Right cardiac atrium (tissue), 5 donors: ENCODE data around the gene C10orf71. TPM values are rescaled to one million over a fixed set of nuclear protein-coding genes. Genes with fewer than 3 reads are reported as not detected.

Experiments used
- ATAC-seq, 2 donors: fragments of 200-7000 bp; cut with Tn5 transposase; one replicate each; pipeline versions ENCODE4 v1.8.0 to v1.9.1; 2020; ENCODE audit warnings: moderate library complexity in 2 of 2, mild to moderate bottlenecking in 1 of 2
- DNase-seq, 3 donors: peaks; one replicate each; pipeline ENCODE4 v3.0.0-alpha.2; 2020
- H3K27ac ChIP-seq: one replicate; pipeline ENCODE4 v1.5.1; 2013; ENCODE audit warnings: mild to moderate bottlenecking, low read length, control low read depth, moderate library complexity
- H3K27me3 ChIP-seq: one replicate; pipeline ENCODE4 v1.6.1; 2013; ENCODE audit not compliant: control insufficient read depth, insufficient read depth
- H3K4me1 ChIP-seq: one replicate; pipeline ENCODE4 v1.6.1; 2013; ENCODE audit warnings: low read length; ENCODE audit not compliant: control insufficient read depth, insufficient read depth
- H3K4me3 ChIP-seq: one replicate; pipeline ENCODE4 v1.5.1; 2013; ENCODE audit warnings: low read length, control low read depth
- H3K9me3 ChIP-seq: one replicate; pipeline ENCODE4 v1.6.1; 2013; ENCODE audit warnings: low read length; ENCODE audit not compliant: control insufficient read depth
- WGBS: extraction: QIAGEN DNeasy Blood & Tissue Kit; methylation state at CpG from one replicate; pipeline ENCODE4 v1.1.7; 2013; 5-methylcytosine and 5-hydroxymethylcytosine counted together
- intact Hi-C, 4 donors: fragments of 100-400 bp; cut with DNase I; formaldehyde crosslinking; loops; one replicate each; pipeline versions ENCODE4 v1.11.0 to v1.14.0; 2022 to 2023
- polyA plus RNA-seq: library from polyadenylated mRNA; stranded (reverse); fragments of 200-250 nt; gene quantifications from one replicate; pipeline ENCODE4 v1.2.3, GENCODE V29; 2013
- total RNA-seq, 4 donors: library from RNA; stranded (reverse); fragmentation: NEBNext Ultra II Directional; extraction: Animal tissue kit (Norgen Biotek cat#: 25700); gene quantifications; one replicate each; pipeline ENCODE4 v1.2.1, GENCODE V29; 2021
- donor health status: healthy with polysubstance abuse.
- donor health status: DM: no; HTN: yes; CAD: no.
- donor health status: DM: no; HTN: no; CAD: no.
- donor health status: DM: no; HTN: yes; CAD: no; lungs with severe emphysema.
- donor health status: DM: yes; HTN: yes; CAD: no.

Gene C10orf71
- total and polyA plus RNA-seq, 5 donors: 27.8 to 98.9 (median 72.2) TPM

- H3K27ac ChIP-seq: no peak overlapping the region
- no peak overlapping the region for H3K4me3 ChIP-seq
- 85% methylated on average over 5 of the region's 5 CpGs for WGBS
- no peaks in the 10 kb centered on the region for H3K27me3 ChIP-seq
- DNase-seq: no peak
- no peaks in the 10 kb centered on the region for H3K9me3 ChIP-seq
- no peak for ATAC-seq
- peaks cover 10% of the 10 kb centered on the region for H3K4me1 ChIP-seq
- intact Hi-C loops: no loop called here
Observed at GRCh38 chr10:49284356-49284755, 14.6 kb upstream of the C10orf71 start.

GRCh38 chr10:49285232-49285631 is 13.7 kb upstream of the C10orf71 start:
- DNase-seq (no peak), ATAC-seq (peak; percentile 24 to 37)
- Histone ChIP-seq H3K4me1 (peaks cover 10% of the 10 kb centered on the region), H3K27ac (no peak overlapping the region), H3K27me3 (no peaks in the 10 kb centered on the region), H3K4me3 (no peak overlapping the region), H3K9me3 (no peaks in the 10 kb centered on the region)
- intact Hi-C loops: no loop called here
- WGBS: 78% methylated on average over 3 of the region's 3 CpGs

- H3K27me3 ChIP-seq: no peaks in the 10 kb centered on the region
- WGBS: 91% methylated on average over 4 of the region's 4 CpGs
- no peaks in the 10 kb centered on the region for H3K9me3 ChIP-seq
- no peak overlapping the region for H3K27ac ChIP-seq
- ATAC-seq: no peak
- no peak overlapping the region for H3K4me3 ChIP-seq
- peaks cover 10% of the 10 kb centered on the region for H3K4me1 ChIP-seq
- DNase-seq: no peak
- intact Hi-C loops: no loop called here
Observed at GRCh38 chr10:49286686-49287085, 12.3 kb upstream of the C10orf71 start.

- intact Hi-C loops: no loop called here
Observed at GRCh38 chr10:49287689-49288340, 11.2 kb upstream of the C10orf71 start.

GRCh38 chr10:49288341-49289065 is 10.5 kb upstream of the C10orf71 start:
- no peaks in the 10 kb centered on the region for H3K27me3 ChIP-seq
- H3K4me3 ChIP-seq: no peak overlapping the region
- 67% methylated on average over 10 of the region's 10 CpGs for WGBS
- H3K27ac ChIP-seq: no peak overlapping the region
- ATAC-seq: peak in 1 of 2 donors; percentile 36
- no peaks in the 10 kb centered on the region for H3K9me3 ChIP-seq
- intact Hi-C loops: no loop called here
- peaks cover 6% of the 10 kb centered on the region for H3K4me1 ChIP-seq
- DNase-seq: peak in 2 of 3 donors; percentile 73

More at GRCh38 chr10:49287689-49288340, 11.2 kb upstream of the C10orf71 start:
- Histone ChIP-seq H3K4me3 (no peak overlapping the region), H3K9me3 (no peaks in the 10 kb centered on the region), H3K4me1 (peaks cover 8% of the 10 kb centered on the region), H3K27ac (no peak overlapping the region), H3K27me3 (no peaks in the 10 kb centered on the region)
- DNase-seq (no peak), ATAC-seq (no peak)
- 81% methylated on average over 8 of the region's 9 CpGs for WGBS

- Histone ChIP-seq H3K27ac (no peak overlapping the region), H3K4me1 (peaks cover 6% of the 10 kb centered on the region), H3K4me3 (no peak overlapping the region), H3K27me3 (no peaks in the 10 kb centered on the region), H3K9me3 (no peaks in the 10 kb centered on the region)
- intact Hi-C loops: no loop called here
- ATAC-seq: no peak
- DNase-seq: no peak
- 46% methylated on average over 4 of the region's 4 CpGs for WGBS
Observed at GRCh38 chr10:49289480-49289879, 9.5 kb upstream of the C10orf71 start.

- H3K9me3 ChIP-seq: no peaks in the 10 kb centered on the region
- no peaks in the 10 kb centered on the region for H3K27me3 ChIP-seq
- DNase-seq (no peak), ATAC-seq (no peak)
- no peak overlapping the region for H3K4me3 ChIP-seq
- no peak overlapping the region for H3K27ac ChIP-seq
- 44% methylated on average over 1 of the region's 1 CpG for WGBS
- peaks cover 7% of the 10 kb centered on the region for H3K4me1 ChIP-seq
- intact Hi-C loops: no loop called here
Observed at GRCh38 chr10:49290131-49290530, 8.8 kb upstream of the C10orf71 start.

- intact Hi-C loops: no loop called here
- Histone ChIP-seq H3K9me3 (no peaks in the 10 kb centered on the region), H3K27me3 (no peaks in the 10 kb centered on the region), H3K27ac (no peak overlapping the region), H3K4me1 (peaks cover 11% of the 10 kb centered on the region), H3K4me3 (no peak overlapping the region)
- 49% methylated on average over 3 of the region's 3 CpGs for WGBS
- ATAC-seq (peak in 1 of 2 donors; percentile 22), DNase-seq (no peak)
Observed at GRCh38 chr10:49290607-49291006, 8.4 kb upstream of the C10orf71 start.

GRCh38 chr10:49292565-49293207 is 6.3 kb upstream of the C10orf71 start:
- Histone ChIP-seq H3K4me3 (no peak overlapping the region), H3K27me3 (no peaks in the 10 kb centered on the region), H3K9me3 (no peaks in the 10 kb centered on the region), H3K4me1 (peaks cover 11% of the 10 kb centered on the region), H3K27ac (no peak overlapping the region)
- intact Hi-C loops: no loop called here
- DNase-seq (no peak), ATAC-seq (no peak)
- WGBS: 86% methylated on average over 6 of the region's 6 CpGs

- no peak overlapping the region for H3K4me3 ChIP-seq
- intact Hi-C loops: no loop called here
- H3K27ac ChIP-seq: no peak overlapping the region
- ATAC-seq: no peak
- no peak for DNase-seq
- no peaks in the 10 kb centered on the region for H3K9me3 ChIP-seq
- no peaks in the 10 kb centered on the region for H3K27me3 ChIP-seq
- H3K4me1 ChIP-seq: peaks cover 8% of the 10 kb centered on the region
- WGBS: 78% methylated on average over 7 of the region's 7 CpGs
Observed at GRCh38 chr10:49293208-49293603, 5.8 kb upstream of the C10orf71 start.

GRCh38 chr10:49294731-49295130 is 4.2 kb upstream of the C10orf71 start:
- DNase-seq: no peak
- Histone ChIP-seq H3K9me3 (no peaks in the 10 kb centered on the region), H3K27me3 (no peaks in the 10 kb centered on the region), H3K4me3 (no peak overlapping the region), H3K27ac (no peak overlapping the region), H3K4me1 (peaks cover 5% of the 10 kb centered on the region)
- intact Hi-C loops: no loop called here
- no peak for ATAC-seq
- 80% methylated on average over 5 of the region's 5 CpGs for WGBS
